Raji (cell line): Measurements from ENCODE around the gene NUP58.

Source experiments
- POLR2A ChIP-seq: IDR thresholded peaks from 2 replicates; pipeline ENCODE4 v1.6.1; 2011; ENCODE audit warnings: low read depth, low read length, control low read depth; ENCODE audit not compliant: insufficient read depth

Gene NUP58

DNA sequence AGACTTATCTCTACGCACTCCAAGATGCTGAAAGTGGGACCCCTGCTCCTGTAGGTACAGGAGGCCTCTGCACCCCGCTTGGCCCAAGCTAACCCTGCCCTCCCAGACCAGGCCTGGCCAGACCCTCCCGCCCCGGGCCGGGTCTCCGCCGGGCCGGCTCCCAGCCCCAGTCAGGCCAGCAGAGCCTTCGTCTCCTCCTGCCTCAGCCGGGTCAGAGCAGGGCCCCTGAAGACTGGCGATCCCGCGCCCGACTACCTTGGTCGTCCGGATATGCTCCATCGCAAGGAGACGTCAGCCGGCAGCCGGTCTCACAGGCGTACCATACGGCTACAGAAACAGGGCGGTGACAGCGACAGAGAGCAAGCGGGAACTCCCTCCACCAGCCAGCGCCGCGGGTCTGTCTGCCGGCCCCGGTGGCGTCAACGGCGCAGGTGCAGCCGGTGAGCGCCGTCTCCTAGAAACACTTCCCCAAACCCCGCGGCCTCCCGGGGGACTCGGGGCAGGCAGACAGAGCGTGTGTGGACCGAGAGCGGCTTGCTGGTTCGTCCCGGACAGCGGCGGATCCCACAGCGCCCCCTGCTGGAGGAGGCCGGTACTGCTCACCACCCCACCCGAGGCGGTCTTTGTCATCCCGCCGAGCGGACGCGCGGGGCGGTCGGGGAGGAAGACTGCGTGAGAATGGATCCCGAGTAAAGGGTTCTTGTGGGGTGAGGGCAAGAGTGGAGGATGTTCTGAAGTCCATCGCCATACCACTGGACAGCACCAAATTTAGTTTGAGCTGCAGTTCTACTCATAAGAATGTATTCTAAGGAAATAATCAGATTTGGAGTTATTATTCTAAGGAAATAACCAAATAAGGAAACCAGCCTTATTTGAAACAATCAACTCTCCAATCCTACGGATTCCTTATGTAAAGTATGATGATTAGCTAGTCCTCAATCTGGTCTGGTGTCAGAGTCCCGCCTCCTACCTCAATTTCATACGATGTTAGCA lies 14.2 kb upstream of the NUP58 start, which contains the start of gene MTMR6:
MTMR6 (minus strand) TSS at position 520 of the 993 bp plus-strand sequence; CDS start at position 279, 241 bp downstream.
- TF ChIP-seq POLR2A: peak; percentile 90

DNA sequence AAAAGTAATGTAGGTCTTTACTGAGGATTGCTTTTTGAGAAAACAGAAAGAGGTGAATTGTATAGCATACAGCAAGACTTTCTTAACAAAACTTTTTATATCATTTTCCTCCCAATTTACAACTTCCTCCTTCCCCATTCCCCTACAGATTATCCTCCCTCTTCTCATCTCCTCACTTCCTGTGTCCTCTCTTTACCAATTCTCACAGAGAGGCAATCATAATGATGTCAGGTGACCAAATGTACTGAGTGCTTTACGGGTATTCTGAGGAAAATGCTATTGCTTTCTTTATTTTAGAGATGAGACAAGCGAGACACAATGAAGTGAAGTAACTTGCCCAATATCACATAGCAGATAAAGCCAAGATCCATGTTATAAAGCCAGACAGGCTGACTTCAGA lies 12.5 kb upstream of the NUP58 start:
- no peak for TF ChIP-seq POLR2A

DNA sequence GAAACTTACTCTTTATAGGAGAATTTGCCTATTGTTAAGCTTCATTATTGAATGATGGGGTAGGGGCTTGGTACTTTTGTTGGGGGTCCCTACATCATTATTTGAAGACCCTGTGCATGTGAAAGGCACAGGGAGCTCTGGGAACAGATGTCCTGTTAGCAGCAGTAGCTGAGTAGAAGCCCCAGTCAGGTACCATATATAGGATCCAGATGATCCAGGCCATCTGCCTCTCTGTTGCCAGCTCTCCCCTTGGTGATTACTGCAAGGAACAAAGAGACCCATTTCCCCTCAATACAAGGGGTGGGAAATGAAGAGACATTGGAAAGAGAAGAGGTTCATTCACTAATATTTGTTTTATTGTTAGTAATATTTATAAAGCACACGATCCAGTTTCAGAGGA lies 9.7 kb upstream of the NUP58 start:
- no peak for TF ChIP-seq POLR2A

DNA sequence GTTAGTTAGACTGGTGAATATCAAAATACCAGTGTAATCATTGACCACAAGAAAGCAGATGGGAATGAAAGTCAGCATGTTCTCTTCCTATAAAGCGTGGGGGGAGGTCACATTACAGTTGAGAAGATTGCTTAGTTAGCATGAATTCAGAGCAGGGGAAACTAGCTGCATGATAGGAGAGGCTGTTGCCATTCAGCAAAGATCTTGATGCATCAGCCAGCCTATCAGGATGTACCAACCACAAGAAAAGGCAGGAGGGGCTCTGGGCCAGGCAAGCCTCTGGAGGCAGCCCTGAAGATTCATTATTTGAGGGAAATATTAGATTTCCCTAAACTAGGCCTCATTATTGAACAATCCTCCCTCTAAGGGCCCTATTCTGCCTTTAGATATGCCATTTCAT lies 9.1 kb upstream of the NUP58 start:
- no peak for TF ChIP-seq POLR2A

DNA sequence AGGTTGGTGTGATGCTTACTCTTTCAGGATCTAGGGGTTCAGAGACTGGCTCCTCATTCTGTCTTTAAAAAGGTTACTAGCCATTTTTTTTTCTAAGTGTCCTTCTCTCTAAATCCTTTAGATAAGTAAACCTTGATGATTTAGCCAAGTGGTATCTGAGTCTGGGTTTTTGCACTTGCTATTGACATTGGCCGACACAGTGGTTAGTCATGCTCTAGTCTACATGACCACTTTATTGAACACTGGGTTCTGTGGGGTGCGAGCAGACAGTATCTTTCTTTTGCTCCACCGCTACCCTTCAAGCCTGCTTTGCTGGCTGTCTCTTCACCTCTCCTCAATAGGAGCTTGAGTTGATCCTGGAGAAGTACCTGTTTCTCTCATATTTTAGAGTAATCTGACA lies 6.2 kb upstream of the NUP58 start:
- no peak for TF ChIP-seq POLR2A

DNA sequence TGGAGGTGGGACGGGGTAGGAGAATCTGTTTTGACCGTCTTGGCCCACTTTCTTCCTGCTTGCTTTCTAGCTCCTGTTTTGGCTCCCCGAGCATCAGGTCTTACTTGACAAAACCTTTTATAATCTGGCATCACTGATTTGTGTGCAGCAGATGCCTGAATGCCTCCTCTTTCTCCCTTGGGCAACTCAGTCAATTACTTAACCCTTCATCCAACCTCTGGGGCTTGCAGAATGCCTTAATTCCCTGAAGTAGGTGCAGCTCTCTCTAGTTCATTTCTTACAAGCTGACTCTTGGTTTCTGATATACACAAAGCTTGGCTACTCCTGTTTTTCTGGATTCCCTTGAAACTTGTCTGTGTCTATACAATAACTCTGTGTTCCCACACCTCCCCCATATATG lies 5.7 kb upstream of the NUP58 start:
- no peak for TF ChIP-seq POLR2A

DNA sequence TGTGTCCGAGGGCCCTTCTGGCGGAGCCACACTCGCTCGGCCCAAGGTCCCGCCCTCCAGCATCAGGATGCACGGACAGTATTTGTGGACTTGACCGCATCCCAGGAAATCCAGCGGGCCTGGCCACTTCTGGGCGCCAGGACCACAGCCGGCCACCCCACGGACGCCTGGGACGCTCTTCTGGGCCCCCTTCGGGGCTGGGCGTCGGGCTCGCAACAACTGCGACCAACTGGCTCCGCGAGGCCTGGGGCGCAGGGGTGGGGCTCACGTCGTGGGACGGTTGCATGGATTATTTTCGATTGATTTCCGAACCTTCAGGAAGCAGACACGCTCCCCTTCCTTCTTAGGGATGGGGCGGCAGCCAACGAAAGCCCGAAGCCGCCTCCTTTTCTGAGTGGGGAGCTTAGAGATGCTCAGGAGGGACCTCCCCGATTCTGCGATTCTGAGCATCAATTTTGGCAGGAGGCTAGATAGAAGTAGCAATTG lies 521 bp upstream of the NUP58 start:
- no peak for TF ChIP-seq POLR2A

DNA sequence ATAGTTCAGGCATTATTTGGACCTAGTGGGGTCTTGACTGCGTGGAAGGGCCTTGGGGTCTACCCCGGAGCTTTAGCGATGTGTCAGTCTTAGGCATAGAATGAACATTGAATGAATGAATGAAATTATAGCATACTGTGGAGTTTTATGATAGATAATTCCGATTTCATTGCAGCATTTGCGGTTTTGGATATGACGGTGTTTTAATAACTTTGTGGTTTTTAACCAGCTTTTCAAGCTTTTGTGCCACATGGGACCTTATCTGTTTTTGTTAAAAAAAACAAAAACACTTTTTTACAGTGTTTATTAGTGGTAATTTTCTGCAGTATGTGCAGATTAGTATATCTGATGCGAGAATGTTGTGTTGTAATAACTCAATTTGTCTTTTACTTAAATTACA lies 696 bp downstream of the NUP58 start:
- TF ChIP-seq POLR2A: no peak

DNA sequence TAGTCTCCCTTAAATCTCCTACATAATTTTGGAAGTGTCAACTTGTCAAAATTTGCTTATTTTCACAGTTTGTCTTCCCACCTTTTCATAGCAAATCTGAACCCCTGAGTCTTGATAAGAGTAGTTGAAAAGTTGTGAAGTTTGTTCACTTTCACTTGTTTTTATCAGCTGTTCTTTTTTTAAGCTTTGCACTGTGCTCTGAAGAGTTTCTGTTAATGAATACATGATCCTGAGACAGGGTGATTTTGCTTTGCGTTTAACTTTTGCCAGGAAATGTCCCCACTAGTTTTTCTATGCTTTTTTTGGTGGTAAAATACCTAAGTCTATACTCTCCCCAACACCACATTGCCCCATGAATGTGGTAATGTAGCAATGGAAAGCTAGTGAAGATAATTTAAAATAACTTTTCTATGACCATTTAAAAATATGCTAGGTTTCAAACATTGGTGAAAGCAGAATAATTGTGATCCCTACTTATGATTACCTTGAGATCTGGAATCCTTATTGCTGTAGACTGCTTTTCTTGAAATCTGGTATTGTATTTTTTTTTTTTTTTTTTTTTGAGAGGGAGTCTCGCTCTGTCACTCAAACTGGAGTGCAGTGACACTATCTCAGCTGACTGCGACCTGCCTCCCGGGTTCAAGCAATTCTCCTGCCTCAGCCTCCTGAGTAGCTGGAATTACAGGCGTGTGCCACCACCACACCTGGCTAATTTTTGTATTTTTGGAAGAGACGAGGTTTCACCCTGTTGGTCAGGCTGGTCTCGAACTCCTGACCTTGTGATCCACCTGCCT lies 5.4 kb downstream of the NUP58 start:
- no peak for TF ChIP-seq POLR2A

DNA sequence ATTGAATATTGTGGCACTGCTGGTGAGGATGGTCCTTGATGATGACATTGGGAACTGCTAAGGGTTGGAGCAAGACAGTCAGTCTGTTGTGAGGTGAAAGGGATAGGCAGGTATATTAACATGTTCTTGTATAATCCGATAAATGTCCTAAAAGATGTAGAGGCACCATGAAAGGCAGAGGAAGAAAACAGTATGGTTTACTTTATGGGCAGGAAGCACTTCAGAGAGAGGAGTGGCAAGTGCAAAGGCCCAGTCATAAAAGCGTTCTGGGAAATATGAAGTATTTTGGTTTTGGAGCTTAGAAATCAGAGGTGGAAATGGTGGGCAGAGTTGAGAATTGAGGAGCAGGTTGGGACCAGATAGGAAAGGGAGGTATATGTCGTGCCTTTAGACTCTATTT lies 9.5 kb downstream of the NUP58 start:
- TF ChIP-seq POLR2A: no peak

DNA sequence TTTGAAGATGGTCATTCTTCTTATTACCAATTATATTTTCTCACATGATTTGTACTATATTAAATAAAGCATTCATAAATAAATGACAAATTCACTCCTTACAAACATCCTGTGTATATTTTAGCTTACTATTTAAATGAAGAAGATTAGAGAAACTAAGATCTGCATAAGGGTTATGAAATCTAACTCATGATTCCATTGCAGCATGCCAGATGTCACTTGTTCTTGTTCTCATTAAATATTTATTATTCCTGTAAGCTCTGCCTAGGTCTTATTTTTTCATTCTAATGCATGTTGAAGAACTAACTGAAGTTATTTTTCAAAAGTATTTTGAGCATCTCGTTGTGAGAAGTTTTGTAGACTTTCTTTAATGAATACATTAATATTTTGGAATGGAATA lies 18.3 kb downstream of the NUP58 start:
- TF ChIP-seq POLR2A: no peak

DNA sequence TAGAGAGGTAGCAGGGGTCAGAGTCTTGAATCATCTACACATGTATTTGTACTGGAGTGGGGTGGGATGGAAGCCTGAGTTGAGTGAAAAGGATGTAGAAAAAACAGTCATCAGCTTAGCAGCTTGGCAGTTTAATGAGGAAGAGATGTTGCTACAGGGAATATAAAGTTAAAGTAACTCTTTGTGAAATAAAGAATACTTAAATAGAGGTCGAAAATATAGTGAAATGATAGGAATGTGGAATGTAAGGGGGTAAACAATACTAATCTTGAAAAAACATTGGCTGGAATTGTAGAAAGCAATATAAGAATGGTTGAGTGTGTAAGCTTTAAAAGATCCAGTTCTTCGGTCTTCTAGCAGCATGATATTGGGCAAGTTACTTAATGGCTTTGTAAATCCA lies 22.7 kb downstream of the NUP58 start:
- no peak for TF ChIP-seq POLR2A

DNA sequence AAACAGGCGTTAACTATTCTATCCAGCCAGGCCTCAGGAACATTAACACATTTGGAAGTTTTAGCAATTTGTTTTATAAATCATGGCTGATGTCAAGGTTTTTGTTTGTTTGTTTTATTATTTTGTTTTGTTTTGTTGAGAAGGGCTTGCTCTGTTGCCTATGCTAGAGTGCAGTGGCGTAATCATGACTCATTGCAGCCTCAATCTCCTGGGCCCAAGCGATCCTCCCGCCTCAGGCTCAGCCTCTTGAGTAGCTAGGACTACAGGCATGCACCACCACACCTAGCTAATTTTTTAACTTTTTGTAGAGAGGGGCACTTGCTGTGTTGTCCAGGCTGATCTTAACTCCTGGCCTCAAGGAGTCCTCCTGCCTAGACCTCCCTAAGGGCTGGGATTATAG lies 28.3 kb downstream of the NUP58 start:
- no peak for TF ChIP-seq POLR2A

DNA sequence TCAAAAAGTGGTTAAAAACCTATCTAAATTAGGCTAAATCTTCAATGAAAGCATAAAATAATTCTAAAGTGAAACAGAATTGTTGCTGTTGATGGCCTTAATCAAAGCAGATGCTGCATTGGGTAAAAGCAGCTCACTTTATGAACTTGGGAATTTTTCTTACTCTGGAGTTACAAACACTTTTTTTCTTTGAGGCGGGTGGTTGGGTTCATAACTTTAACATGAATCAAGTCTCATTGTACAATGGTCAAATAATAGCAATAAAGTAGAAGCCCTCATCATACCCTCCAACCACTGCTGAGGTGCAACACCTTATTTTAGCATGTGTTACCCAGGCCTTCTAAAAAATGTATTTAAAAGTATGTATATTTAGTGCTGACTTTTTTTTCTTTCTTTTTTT lies 29.1 kb downstream of the NUP58 start:
- TF ChIP-seq POLR2A: no peak

DNA sequence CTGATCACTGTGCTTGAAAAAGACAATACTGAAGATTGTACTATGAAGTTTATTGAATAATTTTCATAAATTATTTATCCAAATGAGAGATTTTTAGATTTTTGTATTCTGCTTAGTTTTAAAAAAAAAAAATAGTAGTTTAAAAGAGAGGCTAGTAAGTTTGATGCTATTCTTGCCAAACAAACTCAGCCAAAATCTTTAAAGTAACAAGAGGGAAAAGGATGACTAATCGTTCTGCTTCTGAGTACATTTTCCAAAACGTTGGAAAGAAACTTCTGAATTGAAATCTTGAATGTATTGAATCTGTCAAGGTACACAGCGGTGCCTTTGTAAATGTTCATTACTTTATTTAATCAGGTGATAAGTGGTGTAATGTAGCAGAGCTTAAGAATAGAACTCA lies 34.4 kb downstream of the NUP58 start:
- no peak for TF ChIP-seq POLR2A

DNA sequence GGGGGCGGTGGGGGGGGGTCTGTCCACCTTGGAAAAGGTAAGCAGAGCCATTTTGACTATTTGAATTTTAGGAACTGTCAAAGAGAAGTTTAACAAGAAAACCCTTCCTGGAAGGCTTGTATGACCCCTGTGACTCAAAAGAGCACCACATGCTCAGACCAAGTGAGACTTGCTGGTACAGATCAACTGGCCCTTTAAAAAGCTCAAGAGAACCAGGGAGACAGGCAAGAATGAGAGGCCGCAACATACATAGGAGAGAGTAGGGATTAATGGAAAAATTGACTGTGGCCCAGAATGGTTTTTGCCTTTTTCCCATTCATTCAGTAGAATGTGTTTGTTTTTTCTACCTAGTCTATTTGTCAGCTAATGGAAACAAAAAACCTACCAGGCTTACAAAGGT lies 44.2 kb downstream of the NUP58 start:
- no peak for TF ChIP-seq POLR2A

DNA sequence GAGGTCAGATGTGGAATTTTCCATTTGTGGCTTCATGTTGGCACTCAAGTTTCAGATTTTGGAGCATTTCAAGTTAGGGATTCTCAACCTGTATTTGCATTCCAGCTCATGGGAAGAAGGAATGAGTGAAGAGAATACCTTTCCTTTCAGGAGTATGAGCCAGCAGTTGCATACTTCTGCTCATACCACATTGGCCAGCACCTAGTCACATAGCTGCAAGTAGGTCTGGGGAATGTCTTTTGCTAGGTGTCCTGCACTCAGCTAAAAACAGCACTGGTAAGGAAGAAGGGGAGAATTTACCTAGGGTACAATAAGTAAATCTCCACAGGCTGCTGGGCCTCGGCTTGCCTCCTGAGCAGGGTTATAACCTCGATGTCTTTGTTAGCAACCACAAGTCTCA lies 45.7 kb downstream of the NUP58 start:
- TF ChIP-seq POLR2A: no peak

DNA sequence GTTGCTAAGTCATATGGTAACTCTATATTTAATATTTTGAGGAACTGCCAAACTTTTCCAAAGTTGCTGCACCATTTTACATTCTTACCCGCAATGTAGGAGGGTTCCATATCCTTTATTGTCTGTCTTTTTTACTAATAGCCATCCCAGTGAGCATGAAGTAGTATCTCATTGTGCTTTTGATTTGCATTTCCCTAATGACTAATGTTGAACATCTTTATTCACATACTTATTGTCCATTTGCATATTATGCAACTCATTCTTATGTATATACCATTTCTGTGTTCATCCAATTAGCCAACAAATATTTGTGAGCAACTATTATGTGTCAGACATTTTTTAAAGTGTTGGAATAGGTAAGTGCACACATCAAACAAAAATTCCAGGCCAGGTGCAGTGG lies 50.0 kb downstream of the NUP58 start:
- TF ChIP-seq POLR2A: no peak
